ENCODE data around the gene CTSA. TPM values are rescaled to one million over a fixed set of nuclear protein-coding genes. Genes with fewer than 3 reads are reported as not detected.

The CTSA gene
- total and polyA plus RNA-seq, 9 of the 15 experiments (the other 6 are each of a cell fraction or from before 2014, with no cell fraction given) = 8.8 to 61.7 (median 28.3) TPM

DNA sequence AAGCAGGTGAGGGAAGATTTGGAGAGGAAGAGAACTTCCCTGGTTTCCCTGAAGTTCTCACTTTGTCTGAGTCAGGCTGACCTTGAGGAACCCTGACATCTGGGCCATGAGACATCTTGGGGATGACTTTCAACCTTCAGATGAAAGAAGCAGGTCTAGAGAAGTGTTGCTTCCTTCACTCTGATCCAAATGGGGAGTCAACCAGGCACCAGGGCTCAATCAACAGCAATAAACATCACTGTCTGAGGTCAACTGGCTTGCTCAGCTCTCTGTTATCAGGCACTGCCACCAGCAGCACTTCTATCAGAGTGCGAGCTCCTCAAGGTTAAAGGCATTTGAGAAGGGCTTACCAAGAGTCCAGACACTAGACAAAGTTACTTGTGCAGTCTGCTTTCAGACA, 40.2 kb upstream of the CTSA start (continued):
- TF ChIP-seq, protein P1, sequence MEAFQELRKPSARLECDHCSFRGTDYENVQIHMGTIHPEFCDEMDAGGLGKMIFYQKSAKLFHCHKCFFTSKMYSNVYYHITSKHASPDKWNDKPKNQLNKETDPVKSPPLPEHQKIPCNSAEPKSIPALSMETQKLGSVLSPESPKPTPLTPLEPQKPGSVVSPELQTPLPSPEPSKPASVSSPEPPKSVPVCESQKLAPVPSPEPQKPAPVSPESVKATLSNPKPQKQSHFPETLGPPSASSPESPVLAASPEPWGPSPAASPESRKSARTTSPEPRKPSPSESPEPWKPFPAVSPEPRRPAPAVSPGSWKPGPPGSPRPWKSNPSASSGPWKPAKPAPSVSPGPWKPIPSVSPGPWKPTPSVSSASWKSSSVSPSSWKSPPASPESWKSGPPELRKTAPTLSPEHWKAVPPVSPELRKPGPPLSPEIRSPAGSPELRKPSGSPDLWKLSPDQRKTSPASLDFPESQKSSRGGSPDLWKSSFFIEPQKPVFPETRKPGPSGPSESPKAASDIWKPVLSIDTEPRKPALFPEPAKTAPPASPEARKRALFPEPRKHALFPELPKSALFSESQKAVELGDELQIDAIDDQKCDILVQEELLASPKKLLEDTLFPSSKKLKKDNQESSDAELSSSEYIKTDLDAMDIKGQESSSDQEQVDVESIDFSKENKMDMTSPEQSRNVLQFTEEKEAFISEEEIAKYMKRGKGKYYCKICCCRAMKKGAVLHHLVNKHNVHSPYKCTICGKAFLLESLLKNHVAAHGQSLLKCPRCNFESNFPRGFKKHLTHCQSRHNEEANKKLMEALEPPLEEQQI (IDR thresholded peaks at IDR 0.05) = no peak
- TF ChIP-seq BRF1 (IDR thresholded peaks at IDR 0.05; ENCODE audit: borderline replicate concordance, extremely low read depth, insufficient read length) = no peak
- no peak for TF ChIP-seq NRF1 (conservative IDR thresholded peaks at IDR 0.05 in 1 of 2, IDR thresholded peaks at IDR 0.05 in 1 of 2)
- no peak for TF ChIP-seq L3MBTL2 (IDR thresholded peaks at IDR 0.05)
- no peak for TF ChIP-seq ZNF707 (CRISPR knock-in tag; conservative IDR thresholded peaks at IDR 0.05)
- no peak for TF ChIP-seq BRD4 (IDR thresholded peaks at IDR 0.05)
- TF ChIP-seq, protein P2, sequence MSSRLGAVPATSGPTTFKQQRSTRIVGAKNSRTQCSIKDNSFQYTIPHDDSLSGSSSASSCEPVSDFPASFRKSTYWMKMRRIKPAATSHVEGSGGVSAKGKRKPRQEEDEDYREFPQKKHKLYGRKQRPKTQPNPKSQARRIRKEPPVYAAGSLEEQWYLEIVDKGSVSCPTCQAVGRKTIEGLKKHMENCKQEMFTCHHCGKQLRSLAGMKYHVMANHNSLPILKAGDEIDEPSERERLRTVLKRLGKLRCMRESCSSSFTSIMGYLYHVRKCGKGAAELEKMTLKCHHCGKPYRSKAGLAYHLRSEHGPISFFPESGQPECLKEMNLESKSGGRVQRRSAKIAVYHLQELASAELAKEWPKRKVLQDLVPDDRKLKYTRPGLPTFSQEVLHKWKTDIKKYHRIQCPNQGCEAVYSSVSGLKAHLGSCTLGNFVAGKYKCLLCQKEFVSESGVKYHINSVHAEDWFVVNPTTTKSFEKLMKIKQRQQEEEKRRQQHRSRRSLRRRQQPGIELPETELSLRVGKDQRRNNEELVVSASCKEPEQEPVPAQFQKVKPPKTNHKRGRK (tag; IDR thresholded peaks at IDR 0.05) = no peak
- no peak; the same call in 1 of the 2 replicates for TF ChIP-seq ZNF24 (IDR thresholded peaks at IDR 0.05)
- no peak for TF ChIP-seq MED1 (CRISPR knock-in tag; IDR thresholded peaks at IDR 0.05; ENCODE audit: borderline replicate concordance)
- 0 out of 2 replicates have a peak, but pooled peaks have one; percentile 27 for TF ChIP-seq LCOR (CRISPR knock-in tag; IDR thresholded peaks at IDR 0.05)
- no peak for TF ChIP-seq MEF2D (tag; conservative IDR thresholded peaks at IDR 0.05; ENCODE audit: low read depth)
- TF ChIP-seq TAF7 (tag; IDR thresholded peaks at IDR 0.05) = no peak
- TF ChIP-seq, protein P3, sequence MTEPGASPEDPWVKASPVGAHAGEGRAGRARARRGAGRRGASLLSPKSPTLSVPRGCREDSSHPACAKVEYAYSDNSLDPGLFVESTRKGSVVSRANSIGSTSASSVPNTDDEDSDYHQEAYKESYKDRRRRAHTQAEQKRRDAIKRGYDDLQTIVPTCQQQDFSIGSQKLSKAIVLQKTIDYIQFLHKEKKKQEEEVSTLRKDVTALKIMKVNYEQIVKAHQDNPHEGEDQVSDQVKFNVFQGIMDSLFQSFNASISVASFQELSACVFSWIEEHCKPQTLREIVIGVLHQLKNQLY (CRISPR knock-in tag; conservative IDR thresholded peaks at IDR 0.05) = no peak
- no peak for TF ChIP-seq DIDO1 (tag; IDR thresholded peaks at IDR 0.05; ENCODE audit: low read depth)
- TF ChIP-seq ZNF551 (CRISPR knock-in tag; IDR thresholded peaks at IDR 0.05) = no peak
- TF ChIP-seq NCOA6 (IDR thresholded peaks at IDR 0.05) = no peak
- TF ChIP-seq, protein P4, sequence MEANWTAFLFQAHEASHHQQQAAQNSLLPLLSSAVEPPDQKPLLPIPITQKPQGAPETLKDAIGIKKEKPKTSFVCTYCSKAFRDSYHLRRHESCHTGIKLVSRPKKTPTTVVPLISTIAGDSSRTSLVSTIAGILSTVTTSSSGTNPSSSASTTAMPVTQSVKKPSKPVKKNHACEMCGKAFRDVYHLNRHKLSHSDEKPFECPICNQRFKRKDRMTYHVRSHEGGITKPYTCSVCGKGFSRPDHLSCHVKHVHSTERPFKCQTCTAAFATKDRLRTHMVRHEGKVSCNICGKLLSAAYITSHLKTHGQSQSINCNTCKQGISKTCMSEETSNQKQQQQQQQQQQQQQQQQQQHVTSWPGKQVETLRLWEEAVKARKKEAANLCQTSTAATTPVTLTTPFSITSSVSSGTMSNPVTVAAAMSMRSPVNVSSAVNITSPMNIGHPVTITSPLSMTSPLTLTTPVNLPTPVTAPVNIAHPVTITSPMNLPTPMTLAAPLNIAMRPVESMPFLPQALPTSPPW (CRISPR knock-in tag; IDR thresholded peaks at IDR 0.05) = no peak
- TF ChIP-seq, protein P5, sequence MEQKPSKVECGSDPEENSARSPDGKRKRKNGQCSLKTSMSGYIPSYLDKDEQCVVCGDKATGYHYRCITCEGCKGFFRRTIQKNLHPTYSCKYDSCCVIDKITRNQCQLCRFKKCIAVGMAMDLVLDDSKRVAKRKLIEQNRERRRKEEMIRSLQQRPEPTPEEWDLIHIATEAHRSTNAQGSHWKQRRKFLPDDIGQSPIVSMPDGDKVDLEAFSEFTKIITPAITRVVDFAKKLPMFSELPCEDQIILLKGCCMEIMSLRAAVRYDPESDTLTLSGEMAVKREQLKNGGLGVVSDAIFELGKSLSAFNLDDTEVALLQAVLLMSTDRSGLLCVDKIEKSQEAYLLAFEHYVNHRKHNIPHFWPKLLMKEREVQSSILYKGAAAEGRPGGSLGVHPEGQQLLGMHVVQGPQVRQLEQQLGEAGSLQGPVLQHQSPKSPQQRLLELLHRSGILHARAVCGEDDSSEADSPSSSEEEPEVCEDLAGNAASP (IDR thresholded peaks at IDR 0.05) = no peak
- no peak for TF ChIP-seq ZNF77 (CRISPR knock-in tag; IDR thresholded peaks at IDR 0.05)
- no peak for TF ChIP-seq ZNF184 (CRISPR knock-in tag; IDR thresholded peaks at IDR 0.05)
- TF ChIP-seq ZNF217 (CRISPR knock-in tag; IDR thresholded peaks at IDR 0.05) = no peak
- TF ChIP-seq ZSCAN29 (IDR thresholded peaks at IDR 0.05) = no peak
- no peak for TF ChIP-seq NR1H2 (CRISPR knock-in tag; IDR thresholded peaks at IDR 0.05)
- TF ChIP-seq GATAD2A (IDR thresholded peaks at IDR 0.05) = no peak
- no peak for TF ChIP-seq ARID2 (IDR thresholded peaks at IDR 0.05)
- TF ChIP-seq FOXA1 (IDR thresholded peaks at IDR 0.05; ENCODE audit: borderline replicate concordance) = no peak

Measured in K562 (cell line).